ENCODE data around the gene ACAD9. TPM values are rescaled to one million over a fixed set of nuclear protein-coding genes. Genes with fewer than 3 reads are reported as not detected.
"Not testable (repeated sequence)": the region's sequence is repeated elsewhere in the genome, so short reads cannot be mapped to it uniquely, and the experiment has no call there.

ACAD9 gene
- total RNA-seq, 4 donors from 2014 or later = 27.3 to 91.2 (median 49.5) TPM

- H3K27ac ChIP-seq = no peak overlapping the region
- TF ChIP-seq CTCF (IDR thresholded peaks at IDR 0.05) (no peak), POLR2A (IDR thresholded peaks at IDR 0.05) (no peak)
- H3K4me1 ChIP-seq = peaks cover 0 to 8% (median 0%) of the 10 kb centered on the region in 4 donors
- H3K36me3 ChIP-seq = peaks cover 0 to 10% (median 0%) of the 10 kb centered on the region in 3 donors
- H3K4me3 ChIP-seq = no peak overlapping the region
- no peaks in the 10 kb centered on the region for H3K27me3 ChIP-seq
- DNase-seq = peak in 1 of 3 donors; percentile 21
- peaks cover 0 to 8% (median 1%) of the 10 kb centered on the region in 4 donors for H3K9me3 ChIP-seq
Observed at GRCh38 chr3:128919988-128920387, 40.6 kb downstream of the ACAD9 start.

- Histone ChIP-seq H3K9me3 (peaks cover 0 to 8% (median 1%) of the 10 kb centered on the region in 4 donors), H3K36me3 (no peaks in the 10 kb centered on the region), H3K4me1 (peaks cover 0 to 8% (median 0%) of the 10 kb centered on the region in 4 donors), H3K4me3 (no peak overlapping the region), H3K27me3 (no peaks in the 10 kb centered on the region), H3K27ac (peak overlapping the region in 1 of 4 donors; percentile 42)
- peak in 2 of 3 donors; percentile 42 to 52 for DNase-seq
- TF ChIP-seq CTCF (IDR thresholded peaks at IDR 0.05) = no peak
- no peak for TF ChIP-seq POLR2A (IDR thresholded peaks at IDR 0.05)
Observed at GRCh38 chr3:128922804-128923459, 43.5 kb downstream of the ACAD9 start.

GRCh38 chr3:128923576-128923975 is 44.2 kb downstream of the ACAD9 start:
- peaks cover 0 to 8% (median 1%) of the 10 kb centered on the region in 4 donors for H3K9me3 ChIP-seq
- peak overlapping the region in 1 of 4 donors; percentile 42 for H3K27ac ChIP-seq
- TF ChIP-seq POLR2A (IDR thresholded peaks at IDR 0.05) = no peak
- TF ChIP-seq CTCF (IDR thresholded peaks at IDR 0.05) = no peak
- H3K4me3 ChIP-seq = no peak overlapping the region
- H3K36me3 ChIP-seq = no peaks in the 10 kb centered on the region
- H3K27me3 ChIP-seq = no peaks in the 10 kb centered on the region
- peaks cover 0 to 8% (median 0%) of the 10 kb centered on the region in 4 donors for H3K4me1 ChIP-seq
- no peak for DNase-seq

- not testable (repeated sequence) for H3K27me3 ChIP-seq, H3K4me1 ChIP-seq, H3K4me3 ChIP-seq, H3K27ac ChIP-seq, H3K36me3 ChIP-seq, H3K9me3 ChIP-seq
- peak in 1 of 3 donors; percentile 19 for DNase-seq
Observed at GRCh38 chr3:128923986-128924385, 44.6 kb downstream of the ACAD9 start.

- H3K4me1 ChIP-seq = no peaks in the 10 kb centered on the region
- no peak overlapping the region for H3K4me3 ChIP-seq
- H3K27me3 ChIP-seq = no peaks in the 10 kb centered on the region
- TF ChIP-seq POLR2A (IDR thresholded peaks at IDR 0.05) (no peak), CTCF (IDR thresholded peaks at IDR 0.05) (no peak)
- H3K36me3 ChIP-seq = no peaks in the 10 kb centered on the region
- H3K27ac ChIP-seq = no peak overlapping the region
- no peak for DNase-seq
- no peaks in the 10 kb centered on the region for H3K9me3 ChIP-seq
Observed at GRCh38 chr3:128929364-128929763, 49.9 kb downstream of the ACAD9 start.

GRCh38 chr3:128931046-128931445 is 51.6 kb downstream of the ACAD9 start:
- TF ChIP-seq CTCF (IDR thresholded peaks at IDR 0.05) = no peak
- no peak for TF ChIP-seq POLR2A (IDR thresholded peaks at IDR 0.05)
- Histone ChIP-seq H3K4me3 (no peak overlapping the region), H3K27me3 (no peaks in the 10 kb centered on the region), H3K36me3 (no peaks in the 10 kb centered on the region), H3K27ac (no peak overlapping the region), H3K4me1 (no peaks in the 10 kb centered on the region), H3K9me3 (no peaks in the 10 kb centered on the region)
- DNase-seq = peak in 1 of 3 donors; percentile 25
